GM20431 (cell line): ENCODE data around the gene NXPH3.

Experiments used
- in situ Hi-C: fragments of 300-500 bp; cut with MseI, MboI; formaldehyde crosslinking; loops from one replicate; pipeline ENCODE4 v1.15.0; 2020; ENCODE audit warnings: low sequenced_read_pairs; ENCODE audit not compliant: unreplicated experiment

NXPH3 gene

DNA sequence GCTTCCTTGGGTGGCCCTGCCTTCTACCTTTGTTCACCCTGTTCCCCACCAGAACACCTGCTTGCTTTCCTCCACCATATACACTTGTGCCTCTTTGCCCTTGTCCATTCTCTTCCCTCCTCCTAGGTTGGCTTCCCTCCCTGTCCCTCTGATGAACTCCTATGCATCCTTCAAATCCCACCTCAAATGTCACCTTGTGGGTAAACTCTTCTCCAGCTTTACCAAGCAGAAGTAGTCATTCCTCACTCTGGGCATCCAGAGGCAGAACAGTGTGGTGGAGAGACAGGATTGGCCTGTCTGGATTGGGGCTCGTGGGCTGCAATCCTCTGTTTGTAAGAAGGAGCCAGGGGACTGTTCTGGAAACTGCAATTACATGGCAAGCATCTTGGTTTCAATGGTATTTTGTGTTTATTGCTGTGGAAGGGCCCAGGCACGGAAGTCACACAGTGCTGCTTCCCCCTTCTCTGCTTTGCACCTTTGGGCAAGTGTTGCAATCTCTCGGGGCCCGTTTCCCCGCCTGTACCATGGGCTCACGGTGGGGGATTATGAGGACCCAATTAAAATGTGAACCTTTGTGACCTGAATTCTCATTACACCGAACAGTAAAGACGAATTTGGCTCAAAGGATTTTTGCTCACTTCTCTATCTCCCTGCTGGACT is 21.9 kb upstream of the NXPH3 start:
- in situ Hi-C loops, result loop anchor here (10.0 to 25.0 kb wide), 4 partner anchors 59 to 433 kb away; partner anchors contain the start of genes DLX3 and NGFR

DNA sequence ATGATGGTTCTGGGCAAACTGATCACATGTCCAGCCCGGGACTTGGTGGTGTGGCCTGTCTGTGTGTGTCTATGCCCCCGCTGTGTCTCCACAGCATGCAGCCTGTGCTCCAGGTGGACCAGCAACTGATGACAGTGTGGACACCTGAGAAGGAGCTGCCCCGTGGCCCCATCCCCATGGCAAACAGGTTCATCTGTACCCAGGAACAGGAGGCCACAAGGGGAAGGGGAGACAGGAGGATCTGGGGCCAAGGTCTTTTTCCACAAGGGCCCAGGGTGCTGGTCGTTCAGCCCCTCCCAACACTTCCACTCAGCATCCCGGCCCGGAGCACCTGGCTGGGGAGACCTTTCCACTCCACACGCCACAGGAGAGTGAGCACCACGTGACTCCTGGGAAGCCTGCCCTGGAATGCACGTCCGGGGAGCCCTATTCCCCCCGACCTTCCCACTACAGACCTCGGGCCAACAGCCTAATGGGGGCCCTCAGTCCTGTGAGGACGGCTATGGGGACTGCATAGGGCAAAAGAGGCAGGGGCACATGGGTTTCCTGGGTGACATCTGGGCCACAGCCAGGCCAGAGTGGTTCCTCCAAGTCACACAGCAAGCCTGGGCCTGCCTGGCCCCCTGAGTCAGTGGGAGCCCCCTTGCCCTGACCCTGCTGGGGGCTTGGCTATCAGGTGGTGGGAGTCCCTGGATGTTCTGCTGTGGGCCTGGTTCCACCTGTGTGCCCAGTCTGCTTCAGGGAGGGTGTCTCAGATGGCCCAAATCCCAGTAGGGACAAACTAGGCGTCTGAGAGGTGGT is 20.8 kb upstream of the NXPH3 start:
- in situ Hi-C loops, result loop anchor here (10.0 to 25.0 kb wide), 4 partner anchors 60 to 432 kb away; partner anchors contain the start of genes DLX3 and NGFR

DNA sequence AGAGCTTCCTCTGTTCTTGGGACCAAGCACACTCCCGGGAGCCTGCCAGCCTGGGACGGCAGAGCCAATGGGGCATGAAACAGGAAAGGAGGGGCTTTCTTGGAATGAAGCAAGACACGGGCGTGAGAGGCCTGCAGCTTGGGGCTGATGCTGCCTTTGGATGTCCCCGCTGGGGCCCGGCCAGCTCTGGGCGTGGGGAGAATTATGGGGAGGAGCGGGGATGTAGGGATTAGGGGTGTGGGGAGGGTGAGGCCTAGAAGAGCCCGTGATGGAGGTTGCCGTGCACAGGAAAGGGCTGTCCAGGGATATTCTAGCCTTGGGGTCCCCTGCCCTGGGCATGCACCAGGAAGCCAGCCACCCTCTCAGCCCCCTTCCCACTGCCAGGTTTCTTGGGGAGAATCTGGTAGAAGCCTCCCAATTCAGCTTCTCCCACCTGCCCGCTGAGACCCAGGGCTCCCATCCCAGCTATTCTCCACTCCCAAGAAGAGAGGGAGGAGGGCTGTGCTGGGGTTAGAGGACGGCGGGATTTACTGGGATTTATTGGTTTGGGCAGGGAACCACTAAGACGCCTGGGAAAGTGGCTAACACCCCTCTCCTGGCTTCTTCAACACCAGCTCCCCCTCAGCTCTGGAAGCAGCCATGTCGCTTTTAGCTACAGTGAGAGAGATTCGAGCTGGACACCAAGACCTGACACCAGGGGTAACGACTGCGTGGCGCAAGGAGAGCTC is 20.0 kb upstream of the NXPH3 start:
- in situ Hi-C loops, result loop anchor here (10.0 to 25.0 kb wide), 4 partner anchors 61 to 432 kb away; partner anchors contain the start of genes DLX3 and NGFR

DNA sequence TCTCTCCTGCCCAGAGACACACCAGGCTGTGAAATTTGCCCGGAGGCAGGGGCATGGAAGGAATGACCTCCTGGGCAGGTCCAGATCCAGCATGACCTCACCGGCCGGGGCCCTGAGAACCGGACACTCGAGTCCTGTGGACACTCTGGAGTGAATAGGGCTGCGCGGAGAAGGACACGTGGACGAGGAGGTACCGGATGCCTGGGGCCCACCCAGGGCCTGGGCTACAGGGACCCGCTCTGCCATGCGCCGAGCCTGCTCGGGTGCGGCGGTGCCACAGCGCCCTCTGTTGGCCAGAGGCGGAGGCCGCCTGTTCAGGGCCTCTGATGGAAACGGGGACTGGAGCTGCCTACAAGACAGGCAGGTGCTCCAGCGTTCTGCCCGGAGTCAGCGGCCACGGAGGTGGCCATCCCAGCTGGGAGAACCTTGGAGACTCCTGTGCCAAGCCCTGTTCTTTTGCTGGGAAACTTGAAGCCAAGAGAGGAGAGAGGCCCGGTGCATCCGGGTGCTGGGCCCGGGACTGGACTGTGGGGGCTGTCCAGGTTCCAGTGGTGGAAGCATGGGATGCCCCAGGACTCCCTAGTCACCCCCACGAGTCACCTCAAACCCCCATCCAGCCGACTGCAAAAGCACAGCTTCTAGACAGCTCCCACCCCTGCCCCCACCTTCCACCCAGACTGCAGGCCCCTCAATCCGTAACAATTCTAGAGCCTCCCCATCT is 19.3 kb upstream of the NXPH3 start:
- in situ Hi-C loops, result loop anchor here (10.0 to 25.0 kb wide), 4 partner anchors 62 to 431 kb away; partner anchors contain the start of genes DLX3 and NGFR

DNA sequence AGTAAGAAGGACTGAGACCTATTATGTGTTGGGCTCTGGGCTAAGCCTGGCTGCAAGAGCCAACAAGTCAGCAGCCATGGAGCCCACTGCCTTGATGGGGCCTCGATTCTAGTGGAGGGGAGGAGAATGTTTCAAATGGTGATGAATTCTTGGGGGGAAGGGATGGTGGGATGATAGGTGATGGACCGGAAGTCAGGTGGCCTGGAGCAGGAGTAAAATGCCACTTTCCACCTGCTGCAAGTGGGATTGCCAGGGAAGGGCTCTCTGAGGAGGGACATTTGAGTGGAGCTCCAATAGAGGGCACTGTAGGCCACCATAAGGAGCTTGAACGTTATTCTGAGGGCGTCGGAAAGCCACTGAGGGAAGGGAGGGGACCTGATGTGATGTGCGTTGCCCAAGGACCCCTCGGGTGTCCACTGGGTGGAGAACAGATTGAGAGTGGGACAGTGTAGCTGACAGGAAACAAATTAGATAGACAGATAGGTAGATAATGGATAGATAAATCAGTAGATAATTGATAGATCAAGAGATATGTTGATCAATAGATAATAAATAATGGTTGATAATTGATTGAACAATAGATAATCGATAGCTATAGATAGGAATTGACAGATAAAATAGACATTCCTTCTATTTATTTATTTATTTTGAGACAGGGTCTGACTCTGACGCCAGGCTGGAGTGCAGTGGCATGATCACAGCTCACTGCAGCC is 18.2 kb upstream of the NXPH3 start:
- in situ Hi-C loops, result loop anchor here (10.0 to 25.0 kb wide), 4 partner anchors 63 to 430 kb away; partner anchors contain the start of genes DLX3 and NGFR

DNA sequence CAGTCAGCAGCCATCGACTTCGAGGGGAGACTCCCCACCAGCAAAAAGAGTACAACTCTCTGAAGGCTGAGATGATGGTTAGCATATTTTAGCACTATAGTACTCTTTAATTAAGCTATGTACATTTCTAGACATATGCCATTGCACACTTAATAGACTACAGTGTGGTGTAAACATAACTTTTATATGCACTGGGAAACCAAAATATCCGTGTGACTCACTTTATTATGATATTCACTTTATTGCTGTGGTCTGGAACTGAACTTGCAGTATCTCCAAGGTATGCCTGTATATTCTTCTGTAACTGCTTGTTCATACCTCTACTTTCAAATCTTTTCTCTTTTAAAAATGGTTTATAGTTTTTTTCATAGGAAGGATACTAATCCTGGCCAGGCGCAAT is 11.0 kb upstream of the NXPH3 start:
- in situ Hi-C loops, result loop anchor here (25.0 kb wide), 2 partner anchors 298 to 423 kb away; partner anchors contain the start of gene DLX3

DNA sequence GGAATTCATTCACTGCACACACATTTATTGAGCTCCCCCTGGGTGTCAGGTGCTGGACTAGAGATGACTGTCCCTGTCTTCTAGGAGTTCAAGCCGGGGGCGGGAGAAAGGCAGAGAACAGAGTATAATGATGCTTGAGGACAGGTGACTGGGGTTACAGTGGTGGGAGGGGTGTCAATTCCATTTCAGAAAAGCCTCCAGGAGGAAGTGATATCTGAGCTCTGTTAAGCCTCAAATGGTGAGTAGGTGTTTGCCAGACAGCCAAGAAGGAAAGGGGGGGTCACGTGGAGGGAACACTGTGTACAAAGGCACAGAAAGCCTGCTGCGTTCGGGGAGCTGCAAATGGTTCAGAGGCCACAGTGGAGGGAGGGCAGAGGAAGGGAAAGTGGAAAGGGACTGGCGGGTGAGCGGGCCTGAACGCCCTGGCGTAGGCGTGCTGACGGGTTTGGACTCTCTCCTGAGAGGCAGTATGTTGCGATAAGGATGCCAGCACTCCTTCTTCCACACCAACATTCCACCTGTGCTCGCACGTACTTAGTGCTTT is 9.7 kb upstream of the NXPH3 start:
- in situ Hi-C loops, result loop anchor here (25.0 kb wide), 2 partner anchors 296 to 421 kb away; partner anchors contain the start of gene DLX3

DNA sequence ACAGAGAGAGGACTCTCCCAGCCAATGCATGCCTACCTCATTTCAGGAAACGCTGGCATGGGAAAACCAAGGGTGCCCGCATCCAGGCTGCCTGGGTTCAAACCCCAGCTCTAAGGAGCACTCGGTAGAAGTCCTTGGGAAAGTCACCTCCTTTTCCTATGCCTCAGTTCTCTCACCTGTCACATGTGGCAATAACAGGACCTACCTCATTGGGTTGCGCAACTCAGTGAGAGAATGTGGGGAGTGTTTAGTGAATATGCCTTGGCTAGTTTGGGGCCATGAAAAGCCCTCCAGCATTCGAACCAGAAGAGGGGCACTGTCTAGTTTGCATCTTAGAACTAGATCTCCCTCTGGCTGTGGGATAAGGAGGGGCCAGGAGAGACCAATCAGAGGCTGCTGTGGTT is 9.0 kb upstream of the NXPH3 start:
- in situ Hi-C loops, result loop anchor here (25.0 kb wide), 2 partner anchors 296 to 421 kb away; partner anchors contain the start of gene DLX3

DNA sequence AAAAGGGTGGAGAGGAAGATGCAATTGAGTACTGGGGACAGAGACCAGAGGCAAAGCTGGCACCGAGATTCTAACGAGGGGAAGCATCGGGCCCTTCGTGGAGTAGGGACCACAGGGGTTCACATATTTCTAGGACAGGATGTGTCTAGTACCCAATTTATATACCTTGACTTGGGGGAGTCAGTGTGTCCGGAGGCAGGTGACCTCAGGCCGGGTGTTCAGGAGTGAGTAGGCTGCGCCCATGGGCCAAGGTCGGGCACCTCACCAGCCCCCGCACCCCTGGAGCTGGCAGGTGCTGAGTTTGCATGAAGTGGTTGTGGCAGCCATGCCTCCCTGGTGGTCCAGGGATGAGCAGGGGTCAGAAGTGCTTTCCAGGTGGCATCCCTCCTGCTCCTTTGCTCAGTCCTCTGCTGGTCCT is 8.6 kb upstream of the NXPH3 start:
- in situ Hi-C loops, result loop anchor here (25.0 kb wide), 2 partner anchors 295 to 420 kb away; partner anchors contain the start of gene DLX3

DNA sequence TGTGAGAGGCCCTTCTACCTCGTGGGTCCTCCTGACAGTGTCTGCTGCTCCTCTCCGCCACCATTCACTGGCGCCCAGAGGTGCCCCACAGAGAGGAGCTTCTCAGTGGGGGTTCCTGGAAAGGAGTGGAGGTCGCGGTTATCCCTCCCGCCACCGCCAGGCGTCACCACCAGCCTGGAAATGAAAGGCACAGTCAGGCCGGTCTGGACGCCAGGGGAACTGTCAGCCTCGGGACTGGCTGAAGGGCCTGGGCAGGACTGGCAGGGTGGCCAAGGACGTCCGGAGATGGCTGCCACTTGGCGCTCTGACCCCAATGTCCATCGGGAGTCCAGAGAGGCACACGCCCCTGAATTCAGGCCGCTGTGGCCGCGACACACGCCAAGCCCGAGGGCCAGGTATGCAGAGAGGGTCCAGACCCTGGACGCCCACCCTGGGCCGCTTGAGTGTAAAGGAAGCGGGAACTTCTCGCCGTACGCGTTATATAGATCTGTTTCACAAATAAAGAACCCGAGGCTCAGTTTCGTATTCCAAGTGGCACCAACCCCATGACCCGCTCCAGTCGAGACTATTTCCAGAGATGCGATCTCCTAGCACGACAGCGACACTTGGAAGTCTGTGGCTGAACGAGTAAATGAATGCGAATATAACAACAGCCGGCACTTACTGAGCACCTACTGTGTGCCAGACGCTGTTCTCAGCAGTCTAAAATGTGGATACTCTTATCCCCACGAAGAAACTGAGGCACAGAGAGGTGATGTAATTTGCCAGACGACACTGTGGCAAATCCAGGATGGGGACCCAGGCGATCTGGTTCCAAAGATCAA is 7.6 kb upstream of the NXPH3 start:
- in situ Hi-C loops, result loop anchor here (25.0 kb wide), 2 partner anchors 294 to 419 kb away; partner anchors contain the start of gene DLX3

DNA sequence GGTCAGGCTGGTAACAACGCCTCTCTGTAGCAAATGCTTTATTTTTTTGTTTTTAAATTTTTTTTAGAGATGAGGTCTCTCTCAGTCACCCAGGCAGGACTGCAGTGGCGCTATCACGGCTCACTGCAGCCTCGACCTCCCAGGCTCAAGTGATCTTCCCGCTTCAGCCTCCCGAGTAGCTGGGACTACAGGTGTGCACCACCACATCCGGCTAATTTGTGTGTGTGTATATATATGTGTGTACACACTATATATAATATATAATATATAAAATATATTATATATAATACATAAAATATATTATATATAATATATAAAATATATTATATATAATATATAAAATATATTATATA is 7.0 kb upstream of the NXPH3 start:
- in situ Hi-C loops, result loop anchor here (25.0 kb wide), 2 partner anchors 294 to 419 kb away; partner anchors contain the start of gene DLX3

DNA sequence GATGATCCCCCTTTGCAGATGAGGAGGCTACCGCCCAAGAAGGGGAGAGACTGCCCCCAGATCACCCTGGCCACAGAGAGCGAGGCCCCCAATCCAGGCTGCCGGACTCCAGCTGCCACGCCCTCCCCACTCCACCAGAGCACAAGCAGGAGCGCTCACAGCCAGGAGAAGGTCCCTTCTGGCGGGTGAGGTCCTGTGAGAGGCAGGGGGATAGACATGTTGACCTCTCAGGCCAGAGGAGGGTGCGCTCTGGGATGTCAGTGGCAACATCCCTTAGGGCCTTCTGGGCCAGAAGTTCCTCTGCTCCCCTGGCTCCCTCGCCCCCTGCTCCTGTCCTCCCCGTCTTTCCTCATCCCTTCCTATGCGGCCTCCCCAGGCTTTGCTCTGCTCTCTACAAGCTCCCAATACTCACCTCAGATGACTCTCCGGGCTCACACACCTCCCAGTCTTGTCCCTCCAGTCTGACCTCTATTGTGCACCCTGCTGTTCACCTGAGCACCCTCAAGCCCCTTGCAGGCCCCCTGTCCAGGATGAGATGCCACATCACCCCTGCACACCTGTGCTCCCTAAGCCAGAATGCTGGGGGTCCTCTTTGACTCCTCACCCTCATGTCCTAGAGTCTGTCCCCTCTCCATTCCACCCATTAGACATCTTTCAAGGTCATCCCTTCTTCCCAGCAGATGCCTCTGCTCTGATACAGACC is 5.0 kb upstream of the NXPH3 start:
- in situ Hi-C loops, result loop anchor here (5.0 to 25.0 kb wide), 3 partner anchors 127 to 417 kb away; partner anchors contain the start of gene DLX3

DNA sequence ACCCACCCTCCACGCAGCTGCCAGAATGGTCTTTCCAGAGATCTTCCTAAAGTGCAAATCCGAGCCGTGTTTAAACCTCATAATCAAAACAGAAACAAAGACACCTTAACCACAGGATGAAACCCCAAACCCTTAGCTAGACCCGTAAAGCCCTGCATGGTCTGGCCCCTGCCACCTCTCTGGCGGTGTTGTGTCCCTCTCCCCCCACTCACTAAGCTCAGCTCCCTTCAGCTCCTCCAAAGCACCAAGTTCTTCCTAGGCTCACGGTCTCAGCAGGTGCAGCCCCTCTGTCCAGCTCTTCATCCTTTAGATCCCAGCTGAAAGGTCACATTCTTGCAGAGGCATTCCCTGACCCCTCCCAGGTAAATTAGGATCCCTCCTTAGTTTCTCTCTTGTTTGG is 4.4 kb upstream of the NXPH3 start:
- in situ Hi-C loops, result loop anchor here (5.0 to 25.0 kb wide), 3 partner anchors 126 to 416 kb away; partner anchors contain the start of gene DLX3

DNA sequence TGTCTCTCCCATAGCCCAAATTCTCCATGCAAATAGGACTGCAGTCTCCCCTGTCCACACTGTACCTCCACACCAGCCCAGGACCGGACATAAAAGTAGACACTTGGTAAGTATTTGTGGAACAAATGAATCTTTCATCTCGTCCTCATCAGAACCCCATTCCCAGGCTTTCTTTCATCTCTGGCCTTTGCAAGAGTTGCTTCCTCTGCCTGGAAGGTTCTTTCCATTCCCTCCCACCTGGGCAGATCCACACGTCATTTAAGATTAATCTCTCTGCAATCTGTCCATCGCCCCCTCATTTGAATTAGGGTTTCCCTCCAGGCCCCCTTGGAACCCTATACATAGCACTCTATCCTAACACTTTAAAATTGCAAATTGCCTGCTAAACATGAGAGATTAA is 3.9 kb upstream of the NXPH3 start:
- in situ Hi-C loops, result loop anchor here (5.0 to 25.0 kb wide), 3 partner anchors 126 to 416 kb away; partner anchors contain the start of gene DLX3

DNA sequence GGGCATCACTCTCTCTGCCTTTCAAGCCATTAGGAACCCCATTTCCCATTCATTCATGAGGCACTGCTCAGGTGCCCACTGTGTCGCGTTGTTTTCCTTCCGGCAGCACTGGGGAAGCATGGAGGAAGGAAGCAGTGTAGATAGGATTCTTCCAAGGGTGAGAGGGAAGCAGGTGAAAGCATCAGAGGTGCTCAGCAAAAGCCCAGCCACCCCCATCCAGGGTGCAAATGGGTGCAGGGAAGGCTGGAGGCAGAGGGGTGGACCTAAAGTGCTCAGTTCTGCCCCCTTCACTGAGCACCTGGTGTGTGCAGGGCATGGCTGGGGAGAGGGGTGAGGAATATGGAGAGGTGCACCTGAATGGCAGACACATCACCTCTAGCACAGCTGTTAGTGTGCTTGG is 3.4 kb upstream of the NXPH3 start:
- in situ Hi-C loops, result loop anchor here (5.0 to 25.0 kb wide), 3 partner anchors 125 to 415 kb away; partner anchors contain the start of gene DLX3

DNA sequence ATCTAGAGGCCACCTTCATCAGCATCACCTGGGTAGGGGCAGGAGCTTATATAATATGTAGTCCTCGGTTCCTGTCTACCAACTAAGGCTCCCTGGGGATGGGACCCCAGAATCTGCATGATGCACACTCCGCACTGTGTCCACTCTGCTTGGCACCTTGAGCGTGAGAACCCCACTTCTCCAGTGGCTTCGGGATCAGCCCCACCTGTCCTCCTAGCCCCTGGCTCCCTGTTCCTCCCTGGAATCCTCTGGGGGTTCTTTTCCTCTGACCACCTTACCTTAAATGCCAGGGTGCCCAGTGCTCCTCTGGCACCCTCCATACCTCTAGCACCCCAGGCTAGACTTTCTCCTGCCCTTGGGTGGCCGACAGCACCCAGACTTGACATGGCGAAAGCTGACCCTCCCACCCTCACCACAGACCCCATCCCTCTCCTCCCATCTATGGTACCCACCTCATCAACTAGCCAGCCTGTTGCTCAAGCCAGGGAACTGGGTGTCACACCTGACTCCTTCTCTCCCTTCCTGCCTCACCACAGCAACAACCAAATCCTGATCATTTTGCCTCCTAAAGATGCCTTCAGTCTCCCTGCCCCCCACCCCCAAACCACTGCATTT is 2.8 kb upstream of the NXPH3 start:
- in situ Hi-C loops, result loop anchor here (5.0 to 25.0 kb wide), 3 partner anchors 124 to 414 kb away; partner anchors contain the start of gene DLX3
